Measurements from ENCODE around the gene CLSTN2. TPM values are rescaled to one million over a fixed set of nuclear protein-coding genes. Genes with fewer than 3 reads are reported as not detected.

The CLSTN2 gene
- total RNA-seq, 1 experiment from 2014 or later = 0.68 TPM

DNA sequence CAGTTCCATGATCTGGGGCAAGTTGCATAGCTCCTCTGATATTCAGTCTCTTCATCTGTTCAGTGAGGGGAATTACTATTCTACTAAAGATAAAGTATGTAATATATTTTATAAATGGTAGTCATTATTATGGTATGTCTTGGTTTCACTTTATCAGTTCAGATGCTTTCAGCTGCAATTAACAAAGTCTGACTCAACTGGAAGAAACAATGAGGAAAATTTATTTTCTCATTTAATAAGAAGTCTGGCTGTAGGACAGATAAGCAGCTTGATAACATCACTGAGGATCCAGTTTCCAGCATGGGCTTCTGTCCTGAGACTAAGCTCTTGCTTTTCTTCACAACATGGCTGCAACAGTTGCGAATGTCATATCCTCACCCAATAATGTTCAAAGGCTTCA lies 388.6 kb downstream of the CLSTN2 start:
- H3K4me2 ChIP-seq (ENCODE audit: insufficient read depth, insufficient read length, low read length) = no peak overlapping the region
- H4K91ac ChIP-seq (ENCODE audit: insufficient read length, low read depth, low read length) = no peak overlapping the region
- H3K4ac ChIP-seq (ENCODE audit: low read depth, low read length) = no peak overlapping the region
- no peak overlapping the region for H2AFZ ChIP-seq (ENCODE audit: low read length)
- H3K79me2 ChIP-seq (ENCODE audit: insufficient read depth, low read length) = no peaks in the 10 kb centered on the region
- no peak overlapping the region for H2AK5ac ChIP-seq (ENCODE audit: insufficient read length, low read length)
- no peak overlapping the region for H3K23ac ChIP-seq (ENCODE audit: insufficient read length, low read depth, low read length)
- H3K4me1 ChIP-seq (ENCODE audit: insufficient read depth, low read length) = peaks cover 4% of the 10 kb centered on the region
- H4K5ac ChIP-seq (ENCODE audit: insufficient read length, low read depth, low read length) = no peak overlapping the region
- no peak overlapping the region for H2BK120ac ChIP-seq (ENCODE audit: low read depth, low read length, poor library complexity, severe bottlenecking)
- no peaks in the 10 kb centered on the region for H3K23me2 ChIP-seq (ENCODE audit: insufficient read length, low read depth, low read length, poor library complexity, severe bottlenecking)
- H3K9ac ChIP-seq (ENCODE audit: extremely low read depth, insufficient read length, low read length) = no peak overlapping the region
- H4K20me1 ChIP-seq (ENCODE audit: control insufficient read depth, insufficient read depth, insufficient read length) = no peaks in the 10 kb centered on the region
- H3K27ac ChIP-seq (ENCODE audit: insufficient read length, low read depth, low read length) = no peak overlapping the region
- no CpG with 5 or more reads among the region's 1 CpG for WGBS (ENCODE audit: extremely low coverage, insufficient read length, low lambda C conversion rate)
- Mint-ChIP-seq H3K27me3 (ENCODE audit: low read depth) (peaks cover 7% of the 10 kb centered on the region), H3K9me3 (no peaks in the 10 kb centered on the region), H3K36me3 (ENCODE audit: insufficient read depth in 1 of 3, low read depth in 3 of 3) (no peaks in the 10 kb centered on the region), H3K4me3 (no peak overlapping the region), H3K4me1 (peaks cover 10 to 11% of the 10 kb centered on the region in 2 experiments; a peak in 3 of 4 replicates), H3K27ac (no peak overlapping the region)
- H3K79me1 ChIP-seq (ENCODE audit: insufficient read depth, low read depth, low read length, poor library complexity, severe bottlenecking) = no peaks in the 10 kb centered on the region
- no peak overlapping the region for H3T11ph ChIP-seq (ENCODE audit: low read length)
- no peak for DNase-seq
- H3K9me3 ChIP-seq (ENCODE audit: control insufficient read depth, low read depth, low read length) = no peaks in the 10 kb centered on the region
- H2BK20ac ChIP-seq (ENCODE audit: low read depth, low read length, poor library complexity, severe bottlenecking) = no peak overlapping the region
- H3K27me3 ChIP-seq (ENCODE audit: insufficient read depth, low read length) = no peaks in the 10 kb centered on the region
- H3K14ac ChIP-seq (ENCODE audit: insufficient read depth, low read length) = no peak overlapping the region
- H2BK5ac ChIP-seq (ENCODE audit: insufficient read length, low read length) = no peak overlapping the region
- no peak overlapping the region for H4K8ac ChIP-seq (replicated peaks; ENCODE audit: insufficient read length, low read depth, low read length)
- no peak overlapping the region for H3K56ac ChIP-seq (ENCODE audit: insufficient read length, low read depth, low read length)
- no peak overlapping the region for H3K18ac ChIP-seq (ENCODE audit: insufficient read length, low read depth, low read length)
- no peak overlapping the region for H2BK15ac ChIP-seq (ENCODE audit: low read depth, low read length)
- no peak overlapping the region for H2BK12ac ChIP-seq (ENCODE audit: insufficient read length, low read depth, low read length)
- TF ChIP-seq, protein P1, sequence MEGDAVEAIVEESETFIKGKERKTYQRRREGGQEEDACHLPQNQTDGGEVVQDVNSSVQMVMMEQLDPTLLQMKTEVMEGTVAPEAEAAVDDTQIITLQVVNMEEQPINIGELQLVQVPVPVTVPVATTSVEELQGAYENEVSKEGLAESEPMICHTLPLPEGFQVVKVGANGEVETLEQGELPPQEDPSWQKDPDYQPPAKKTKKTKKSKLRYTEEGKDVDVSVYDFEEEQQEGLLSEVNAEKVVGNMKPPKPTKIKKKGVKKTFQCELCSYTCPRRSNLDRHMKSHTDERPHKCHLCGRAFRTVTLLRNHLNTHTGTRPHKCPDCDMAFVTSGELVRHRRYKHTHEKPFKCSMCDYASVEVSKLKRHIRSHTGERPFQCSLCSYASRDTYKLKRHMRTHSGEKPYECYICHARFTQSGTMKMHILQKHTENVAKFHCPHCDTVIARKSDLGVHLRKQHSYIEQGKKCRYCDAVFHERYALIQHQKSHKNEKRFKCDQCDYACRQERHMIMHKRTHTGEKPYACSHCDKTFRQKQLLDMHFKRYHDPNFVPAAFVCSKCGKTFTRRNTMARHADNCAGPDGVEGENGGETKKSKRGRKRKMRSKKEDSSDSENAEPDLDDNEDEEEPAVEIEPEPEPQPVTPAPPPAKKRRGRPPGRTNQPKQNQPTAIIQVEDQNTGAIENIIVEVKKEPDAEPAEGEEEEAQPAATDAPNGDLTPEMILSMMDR (conservative IDR thresholded peaks at IDR 0.05) = no peak

All from H9 (cell line).